DMS153 treated with DMSO at 0.1 percent for 48 hours (cell line): ENCODE results near the gene PEX1.
"Not testable (repeated sequence)": the region's sequence is repeated elsewhere in the genome, so short reads cannot be mapped to it uniquely, and the experiment has no call there.

Source experiments
- DNase-seq: peaks from one replicate; lab custom pipeline; 2025; ENCODE audit not compliant: unreplicated experiment; lab: John Stamatoyannopoulos, UW

PEX1 gene

GRCh38 chr7:92528188-92528957 lies at the start of gene PEX1, which contains the start of gene RBM48:
Gene PEX1, minus strand, starts transcription at chr7:92528520. Its CDS starts 85 bp downstream, at chr7:92528435.
Gene RBM48, plus strand, starts transcription at chr7:92528795. Its CDS starts 19 bp downstream, at chr7:92528814.
- DNase-seq, result peak; percentile 95

- no peak for DNase-seq
These were observed 48.0 kb upstream of the PEX1 start for GRCh38 chr7:92576296-92576695.

GRCh38 chr7:92569137-92569536 lies 40.8 kb upstream of the PEX1 start:
- DNase-seq, result no peak

GRCh38 chr7:92567460-92567859 lies 39.1 kb upstream of the PEX1 start:
- DNase-seq, result no peak

GRCh38 chr7:92563345-92563744 lies 35.0 kb upstream of the PEX1 start:
- DNase-seq, result no peak

- DNase-seq, result no peak
These were observed 32.3 kb upstream of the PEX1 start for GRCh38 chr7:92560602-92561001.

- no peak for DNase-seq
These were observed 29.6 kb upstream of the PEX1 start for GRCh38 chr7:92557808-92558362.

GRCh38 chr7:92557249-92557648 lies 28.9 kb upstream of the PEX1 start:
- DNase-seq, result no peak

GRCh38 chr7:92550194-92550593 lies 21.9 kb upstream of the PEX1 start:
- no peak for DNase-seq

- no peak for DNase-seq
These were observed 19.3 kb upstream of the PEX1 start for GRCh38 chr7:92547579-92547978.

GRCh38 chr7:92546856-92547497 lies 18.7 kb upstream of the PEX1 start:
- DNase-seq, result no peak

GRCh38 chr7:92545116-92545515 lies 16.8 kb upstream of the PEX1 start:
- not testable (repeated sequence) for DNase-seq

- DNase-seq, result not testable (repeated sequence)
These were observed 15.2 kb upstream of the PEX1 start for GRCh38 chr7:92543542-92543941.

- no peak for DNase-seq
These were observed 6.3 kb upstream of the PEX1 start for GRCh38 chr7:92534572-92534971.

- no peak for DNase-seq
These were observed 591 bp upstream of the PEX1 start for GRCh38 chr7:92528958-92529264.

- peak; percentile 29 for DNase-seq
These were observed 776 bp downstream of the PEX1 start for GRCh38 chr7:92527300-92528187.

- no peak for DNase-seq
These were observed 5.2 kb downstream of the PEX1 start for GRCh38 chr7:92523110-92523509.

- no peak for DNase-seq
These were observed 8.3 kb downstream of the PEX1 start for GRCh38 chr7:92520024-92520423.

- no peak for DNase-seq
These were observed 10.7 kb downstream of the PEX1 start for GRCh38 chr7:92517631-92518030.

GRCh38 chr7:92513167-92513902 lies 15.0 kb downstream of the PEX1 start:
- no peak for DNase-seq

- DNase-seq, result no peak
These were observed 19.4 kb downstream of the PEX1 start for GRCh38 chr7:92508946-92509345.
